ENCODE data around the gene ZNF558. TPM values are rescaled to one million over a fixed set of nuclear protein-coding genes. Genes with fewer than 3 reads are reported as not detected.

The ZNF558 gene
- 10 to 100 TPM; 24.1 to 32.7 TPM for total RNA-seq
- 10 to 100 TPM in 1 of 2 donors, 1 to 10 TPM in 1; 6.3 to 21.4 TPM for polyA plus RNA-seq
- long read RNA-seq, donor 1, full-length matches to known transcripts, result 2 of 16 reads
- long read RNA-seq, donor 1, partial matches to known transcripts, result 5 of 16 reads
- long read RNA-seq, donor 1, other reads (novel, unspliced or antisense), result 9 of 16 reads
- long read RNA-seq, donor 2, full-length matches to known transcripts, result 1 of 6 reads
- long read RNA-seq, donor 2, partial matches to known transcripts, result 2 of 6 reads
- long read RNA-seq, donor 2, other reads (novel, unspliced or antisense), result 3 of 6 reads

DNA sequence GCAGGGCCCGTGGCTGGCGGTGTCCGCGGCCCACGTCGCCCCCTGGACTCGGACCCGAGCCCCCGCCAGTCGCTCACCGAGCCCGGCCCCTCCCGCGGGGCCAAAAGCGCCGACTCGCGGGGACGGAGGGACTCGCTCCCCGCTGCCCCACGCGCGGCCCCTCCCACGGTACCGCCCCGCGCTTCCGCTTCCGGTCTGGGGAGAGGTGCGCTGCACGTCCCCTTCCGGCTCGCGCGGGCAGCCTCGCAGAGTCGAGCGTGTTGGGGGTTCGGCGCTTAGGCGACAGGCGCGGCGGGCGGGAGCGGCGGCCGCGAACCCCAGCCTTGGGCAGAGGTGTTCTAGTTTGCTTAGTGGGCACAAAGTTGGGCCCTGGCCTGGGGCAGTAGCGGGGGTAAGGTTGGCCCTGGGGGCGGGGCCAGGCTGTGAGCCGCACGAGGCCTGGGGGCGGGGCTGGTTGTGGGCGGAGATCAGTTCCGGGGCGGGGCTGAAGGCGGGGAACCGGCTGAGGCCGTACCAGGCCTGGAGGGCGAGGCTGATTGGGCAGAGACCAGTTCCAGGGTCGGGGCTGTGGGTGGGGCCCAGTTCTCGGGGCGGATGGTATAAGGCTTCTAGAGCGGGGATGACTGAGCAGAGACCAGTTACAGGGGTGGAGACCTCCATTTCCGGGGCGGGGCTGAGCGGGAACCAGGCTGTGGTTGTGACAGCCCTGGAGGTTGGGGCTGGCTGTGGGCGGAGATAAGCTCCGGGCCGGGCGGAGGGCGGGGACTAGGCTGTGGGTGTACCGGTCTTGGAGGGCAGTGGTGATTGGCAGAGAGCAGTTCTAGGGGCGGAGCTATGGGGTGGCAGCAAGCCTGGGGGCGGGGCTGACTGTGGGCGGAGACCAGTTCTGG is at the start of gene ZNF558, which contains the start of gene MBD3L1:
Gene ZNF558 (minus strand): TSS at position 173 of the 890 bp plus-strand sequence. CDS start 9,645 bp downstream, outside the sequence.
Gene MBD3L1 (plus strand): TSS at position 246 of the 890 bp plus-strand sequence. CDS start 10,302 bp downstream, outside the sequence.
- Histone ChIP-seq H3K27ac (ENCODE audit: low read depth in 1 of 2, low read length in 2 of 2) (peak within 1 kb of the TSS in 1 of 2 donors; percentile 79), H3K9me3 (ENCODE audit: control insufficient read depth, low read length) (no peaks in the 10 kb centered on the region), H3K27me3 (ENCODE audit: control insufficient read depth in 1 of 2, insufficient read depth in 2 of 2, low read length in 1 of 2) (no peaks in the 10 kb centered on the region), H3K4me1 (ENCODE audit: control insufficient read depth in 1 of 2, insufficient read depth in 2 of 2, low read length in 2 of 2) (no peaks in the 10 kb centered on the region), H3K36me3 (ENCODE audit: control insufficient read depth in 1 of 2, insufficient read depth in 2 of 2, low read length in 1 of 2) (peaks cover 0 to 2% of the 10 kb centered on the region in 2 donors), H3K4me3 (ENCODE audit: low read length in 2 of 2) (peak within 1 kb of the TSS; percentile 39 to 62)
- intact Hi-C loops (cut with DNase I), result loop anchor here in 1 of 2 donors (5.0 kb wide), 1 partner anchor 310 kb away; the partner anchor contains the start of gene ZNF317
- DNase-seq (peak; percentile 100), ATAC-seq (ENCODE audit: low FRiP score) (peak; percentile 98)
- WGBS, 2 donors, result 1% methylated on average over 57 to 78 of the region's 78 CpGs

DNA sequence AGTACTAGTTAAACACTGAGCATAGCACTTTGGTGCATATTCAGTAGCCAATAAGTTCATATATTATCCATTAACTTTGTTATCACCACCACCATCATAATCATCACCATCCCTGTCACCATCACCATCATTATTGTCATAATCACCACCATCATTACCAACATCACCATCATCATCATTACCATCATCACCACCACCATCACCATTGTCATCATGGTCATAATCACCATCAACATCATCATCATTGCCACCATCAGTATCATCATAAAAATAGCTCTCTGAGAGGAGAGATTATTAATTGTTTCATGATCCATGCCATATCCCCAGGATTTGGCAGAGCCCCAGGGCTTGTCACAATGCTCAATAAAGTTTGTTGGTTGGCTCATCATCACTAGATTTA is 49.4 kb upstream of the ZNF558 start:
- no peak overlapping the region for H3K4me3 ChIP-seq (ENCODE audit: low read length in 2 of 2)
- DNase-seq, result no peak
- intact Hi-C loops (cut with DNase I), result no loop called here
- ATAC-seq (ENCODE audit: low FRiP score), result no peak
- H3K9me3 ChIP-seq (ENCODE audit: control insufficient read depth, low read length), result peaks cover 3% of the 10 kb centered on the region
- H3K36me3 ChIP-seq (ENCODE audit: control insufficient read depth in 1 of 2, insufficient read depth in 2 of 2, low read length in 1 of 2), result no peaks in the 10 kb centered on the region
- H3K4me1 ChIP-seq (ENCODE audit: control insufficient read depth in 1 of 2, insufficient read depth in 2 of 2, low read length in 2 of 2), result no peaks in the 10 kb centered on the region
- no peaks in the 10 kb centered on the region for H3K27me3 ChIP-seq (ENCODE audit: control insufficient read depth in 1 of 2, insufficient read depth in 2 of 2, low read length in 1 of 2)
- no peak overlapping the region for H3K27ac ChIP-seq (ENCODE audit: low read depth in 1 of 2, low read length in 2 of 2)

- intact Hi-C loops (cut with DNase I), result no loop called here
- ATAC-seq (ENCODE audit: low FRiP score) (no peak), DNase-seq (no peak)
- Histone ChIP-seq H3K36me3 (ENCODE audit: control insufficient read depth in 1 of 2, insufficient read depth in 2 of 2, low read length in 1 of 2) (no peaks in the 10 kb centered on the region), H3K27me3 (ENCODE audit: control insufficient read depth in 1 of 2, insufficient read depth in 2 of 2, low read length in 1 of 2) (no peaks in the 10 kb centered on the region), H3K27ac (ENCODE audit: low read depth in 1 of 2, low read length in 2 of 2) (no peak overlapping the region), H3K4me1 (ENCODE audit: control insufficient read depth in 1 of 2, insufficient read depth in 2 of 2, low read length in 2 of 2) (no peaks in the 10 kb centered on the region), H3K9me3 (ENCODE audit: control insufficient read depth, low read length) (peaks cover 3% of the 10 kb centered on the region), H3K4me3 (ENCODE audit: low read length in 2 of 2) (no peak overlapping the region)
- 72 to 74% methylated on average over 2 of the region's 2 CpGs for WGBS, 2 donors
These were observed 48.9 kb upstream of the ZNF558 start for GRCh38 chr19:8880868-8881488.

DNA sequence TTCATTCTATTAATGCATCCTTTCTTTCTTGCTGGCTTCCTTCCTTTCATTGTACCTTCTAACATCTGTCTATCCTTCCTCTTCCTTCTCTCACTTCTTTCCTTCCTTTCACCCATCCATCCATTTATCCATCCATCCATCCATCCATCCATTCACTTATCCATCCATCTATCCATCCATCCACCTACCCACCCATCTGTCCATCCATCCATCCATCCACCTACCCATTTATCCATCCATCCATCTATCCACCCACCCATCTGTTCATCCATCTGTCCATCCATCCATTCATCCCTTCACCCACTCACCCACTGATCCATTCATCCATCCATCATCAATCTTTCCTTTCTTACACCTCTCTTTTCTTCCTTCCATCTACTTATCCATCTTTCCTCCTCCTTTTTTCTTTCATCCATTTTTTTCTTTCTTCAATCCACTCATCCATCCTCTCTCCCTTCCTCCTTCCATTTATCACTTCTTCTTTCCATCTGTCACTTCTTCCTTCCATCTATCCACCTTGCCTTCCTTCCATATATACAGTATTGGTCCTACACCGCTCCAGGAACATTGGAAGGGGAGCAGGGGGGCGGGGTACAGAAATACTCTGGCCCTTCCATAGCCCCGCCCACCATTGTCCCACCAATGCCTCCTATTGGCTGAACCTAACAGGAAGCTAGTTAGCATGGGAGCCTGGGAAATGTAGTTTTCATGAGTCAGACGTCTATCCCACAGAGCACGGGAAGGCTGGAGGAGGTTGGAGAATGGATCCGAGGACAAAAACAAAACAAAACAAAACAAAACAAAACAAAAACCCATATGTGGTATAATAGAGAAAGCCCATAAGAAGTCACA is 46.0 kb upstream of the ZNF558 start:
- no peak for DNase-seq
- 16 to 26% methylated on average over 6 of the region's 6 CpGs for WGBS, 2 donors
- H3K4me3 ChIP-seq (ENCODE audit: low read length in 2 of 2), result no peak overlapping the region
- no peaks in the 10 kb centered on the region for H3K36me3 ChIP-seq (ENCODE audit: control insufficient read depth in 1 of 2, insufficient read depth in 2 of 2, low read length in 1 of 2)
- no peak for ATAC-seq (ENCODE audit: low FRiP score)
- no peak overlapping the region for H3K27ac ChIP-seq (ENCODE audit: low read depth in 1 of 2, low read length in 2 of 2)
- H3K4me1 ChIP-seq (ENCODE audit: control insufficient read depth in 1 of 2, insufficient read depth in 2 of 2, low read length in 2 of 2), result no peaks in the 10 kb centered on the region
- intact Hi-C loops (cut with DNase I), result no loop called here
- no peaks in the 10 kb centered on the region for H3K27me3 ChIP-seq (ENCODE audit: control insufficient read depth in 1 of 2, insufficient read depth in 2 of 2, low read length in 1 of 2)
- peaks cover 2% of the 10 kb centered on the region for H3K9me3 ChIP-seq (ENCODE audit: control insufficient read depth, low read length)

DNA sequence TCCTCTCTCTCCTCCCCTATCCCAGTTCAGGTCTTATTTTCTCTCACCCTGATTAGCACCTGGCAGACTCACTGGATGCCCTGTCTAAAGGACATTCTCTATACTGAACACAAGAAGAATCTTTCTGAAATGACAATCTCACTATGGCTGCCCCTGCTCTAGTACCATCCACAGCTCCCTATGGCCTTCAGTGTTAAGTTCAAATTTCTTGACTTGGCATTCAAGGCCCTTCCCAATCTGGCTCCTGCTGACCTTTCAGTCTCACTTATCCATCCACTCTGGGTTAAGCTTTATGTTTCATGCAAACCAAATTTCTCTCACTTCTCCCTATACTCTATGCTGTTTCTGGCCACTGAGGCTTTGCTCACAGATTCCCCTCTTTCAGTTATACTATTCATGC is 34.2 kb upstream of the ZNF558 start:
- intact Hi-C loops (cut with DNase I), result no loop called here
- Histone ChIP-seq H3K9me3 (ENCODE audit: control insufficient read depth, low read length) (peaks cover 3% of the 10 kb centered on the region), H3K4me1 (ENCODE audit: control insufficient read depth in 1 of 2, insufficient read depth in 2 of 2, low read length in 2 of 2) (no peaks in the 10 kb centered on the region), H3K27ac (ENCODE audit: low read depth in 1 of 2, low read length in 2 of 2) (no peak overlapping the region), H3K4me3 (ENCODE audit: low read length in 2 of 2) (no peak overlapping the region), H3K27me3 (ENCODE audit: control insufficient read depth in 1 of 2, insufficient read depth in 2 of 2, low read length in 1 of 2) (no peaks in the 10 kb centered on the region), H3K36me3 (ENCODE audit: control insufficient read depth in 1 of 2, insufficient read depth in 2 of 2, low read length in 1 of 2) (no peaks in the 10 kb centered on the region)
- no peak for DNase-seq
- no peak for ATAC-seq (ENCODE audit: low FRiP score)

DNA sequence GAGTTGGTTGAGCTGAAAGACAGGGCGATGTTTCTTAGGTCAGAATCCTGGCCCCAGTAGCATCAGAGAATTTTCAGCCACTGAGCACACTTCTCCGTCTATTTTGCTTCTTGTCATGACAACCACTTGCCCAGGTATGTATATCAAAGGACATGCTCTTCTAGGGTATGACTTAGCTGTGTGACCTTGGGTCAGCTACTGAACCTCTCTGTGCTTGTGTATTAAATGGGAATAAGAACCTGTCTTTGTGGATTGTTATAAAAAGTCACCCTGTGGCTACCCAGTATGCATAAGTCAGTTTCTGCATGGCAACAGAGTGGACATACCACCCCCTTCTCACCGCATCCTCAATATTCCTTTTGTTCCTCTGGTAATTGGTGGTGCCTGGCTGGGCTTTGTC is 26.2 kb upstream of the ZNF558 start:
- WGBS, 2 donors, result 82 to 83% methylated on average over 3 of the region's 3 CpGs

DNA sequence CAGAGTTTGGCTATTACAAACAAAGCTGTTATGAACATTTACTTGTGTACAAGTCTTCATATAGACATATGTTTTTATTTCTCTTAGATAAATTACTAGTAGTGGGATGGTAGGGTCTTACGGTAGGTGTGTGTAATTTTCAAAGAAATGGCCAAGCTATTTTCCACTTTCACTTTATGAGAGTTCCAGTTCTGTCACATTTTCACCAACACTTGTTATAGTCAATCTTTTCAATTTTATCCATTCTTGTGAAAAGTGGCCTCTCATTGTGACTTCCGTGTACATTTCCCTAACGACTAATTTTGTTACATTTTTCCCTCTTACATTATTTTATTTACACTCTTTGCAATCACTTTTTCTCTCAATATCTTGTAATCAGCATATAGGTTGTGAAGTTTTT is 18.4 kb upstream of the ZNF558 start:
- H3K4me1 ChIP-seq (ENCODE audit: control insufficient read depth in 1 of 2, insufficient read depth in 2 of 2, low read length in 2 of 2), result no peaks in the 10 kb centered on the region
- no peaks in the 10 kb centered on the region for H3K36me3 ChIP-seq (ENCODE audit: control insufficient read depth in 1 of 2, insufficient read depth in 2 of 2, low read length in 1 of 2)
- ATAC-seq (ENCODE audit: low FRiP score) (no peak), DNase-seq (no peak)
- no peaks in the 10 kb centered on the region for H3K27me3 ChIP-seq (ENCODE audit: control insufficient read depth in 1 of 2, insufficient read depth in 2 of 2, low read length in 1 of 2)
- WGBS, 2 donors, result 89 to 92% methylated on average over 3 of the region's 3 CpGs
- peaks cover 3% of the 10 kb centered on the region for H3K9me3 ChIP-seq (ENCODE audit: control insufficient read depth, low read length)
- no peak overlapping the region for H3K27ac ChIP-seq (ENCODE audit: low read depth in 1 of 2, low read length in 2 of 2)
- no peak overlapping the region for H3K4me3 ChIP-seq (ENCODE audit: low read length in 2 of 2)
- intact Hi-C loops (cut with DNase I), result no loop called here

More for the DNA sequence above, 26.2 kb upstream of the ZNF558 start:
- DNase-seq, result no peak
- Histone ChIP-seq H3K27me3 (ENCODE audit: control insufficient read depth in 1 of 2, insufficient read depth in 2 of 2, low read length in 1 of 2) (no peaks in the 10 kb centered on the region), H3K4me3 (ENCODE audit: low read length in 2 of 2) (no peak overlapping the region), H3K27ac (ENCODE audit: low read depth in 1 of 2, low read length in 2 of 2) (no peak overlapping the region), H3K9me3 (ENCODE audit: control insufficient read depth, low read length) (no peaks in the 10 kb centered on the region), H3K36me3 (ENCODE audit: control insufficient read depth in 1 of 2, insufficient read depth in 2 of 2, low read length in 1 of 2) (no peaks in the 10 kb centered on the region), H3K4me1 (ENCODE audit: control insufficient read depth in 1 of 2, insufficient read depth in 2 of 2, low read length in 2 of 2) (no peaks in the 10 kb centered on the region)
- ATAC-seq (ENCODE audit: low FRiP score), result no peak
- intact Hi-C loops (cut with DNase I), result no loop called here

DNA sequence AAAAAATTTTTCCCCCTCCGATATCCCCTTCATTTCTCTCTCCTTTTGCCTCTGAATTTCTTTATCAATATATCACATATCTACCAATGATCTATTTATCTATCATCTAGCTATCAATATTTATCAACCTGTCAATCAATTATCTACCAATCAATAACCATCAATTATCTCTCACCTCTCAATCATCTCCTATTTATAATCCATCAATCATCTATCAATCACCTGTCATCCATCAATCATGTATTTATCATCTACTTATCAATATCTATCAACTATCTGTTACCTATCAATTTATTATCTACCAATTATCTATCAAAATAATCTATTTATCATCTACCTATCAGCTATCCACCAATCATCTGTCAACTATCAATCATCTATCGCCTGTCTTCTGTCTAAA is 17.1 kb upstream of the ZNF558 start:
- Histone ChIP-seq H3K4me3 (ENCODE audit: low read length in 2 of 2) (no peak overlapping the region), H3K27me3 (ENCODE audit: control insufficient read depth in 1 of 2, insufficient read depth in 2 of 2, low read length in 1 of 2) (no peaks in the 10 kb centered on the region), H3K9me3 (ENCODE audit: control insufficient read depth, low read length) (peaks cover 3% of the 10 kb centered on the region), H3K27ac (ENCODE audit: low read depth in 1 of 2, low read length in 2 of 2) (no peak overlapping the region), H3K4me1 (ENCODE audit: control insufficient read depth in 1 of 2, insufficient read depth in 2 of 2, low read length in 2 of 2) (no peaks in the 10 kb centered on the region), H3K36me3 (ENCODE audit: control insufficient read depth in 1 of 2, insufficient read depth in 2 of 2, low read length in 1 of 2) (no peaks in the 10 kb centered on the region)
- ATAC-seq (ENCODE audit: low FRiP score), result no peak
- 88 to 94% methylated on average over 2 of the region's 2 CpGs for WGBS, 2 donors
- intact Hi-C loops (cut with DNase I), result no loop called here
- DNase-seq, result no peak
